GM12873 (cell line): Measurements from ENCODE around the gene PTPRR.

Experiments used
- CTCF ChIP-seq: IDR thresholded peaks from 2 replicates; pipeline ENCODE4 v1.5.1; 2012; ENCODE audit warnings: low read depth, mild to moderate bottlenecking, moderate library complexity, low read length, control low read depth; ENCODE audit not compliant: insufficient read depth; ENCODE audit errors: missing control alignments

PTPRR gene

DNA sequence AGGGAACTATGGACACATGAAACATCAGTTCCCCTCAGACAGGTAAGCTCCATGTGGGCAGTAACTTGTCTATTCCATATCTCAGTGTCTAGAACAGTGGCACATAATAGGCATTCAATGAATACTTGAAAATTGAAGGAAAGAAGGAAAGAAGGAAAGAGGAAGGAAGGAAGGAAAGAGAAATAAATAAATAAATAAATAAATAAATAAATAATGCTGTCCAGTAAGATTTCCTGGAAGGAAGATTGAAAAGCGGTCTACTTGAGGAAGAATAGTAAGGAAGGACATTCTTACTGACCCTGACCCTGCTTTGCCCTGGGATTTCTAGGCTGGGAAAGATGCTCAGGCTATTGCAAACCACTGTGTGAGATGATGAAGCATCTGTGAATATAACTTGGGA lies 91.5 kb downstream of the PTPRR start:
- TF ChIP-seq CTCF, result no peak

DNA sequence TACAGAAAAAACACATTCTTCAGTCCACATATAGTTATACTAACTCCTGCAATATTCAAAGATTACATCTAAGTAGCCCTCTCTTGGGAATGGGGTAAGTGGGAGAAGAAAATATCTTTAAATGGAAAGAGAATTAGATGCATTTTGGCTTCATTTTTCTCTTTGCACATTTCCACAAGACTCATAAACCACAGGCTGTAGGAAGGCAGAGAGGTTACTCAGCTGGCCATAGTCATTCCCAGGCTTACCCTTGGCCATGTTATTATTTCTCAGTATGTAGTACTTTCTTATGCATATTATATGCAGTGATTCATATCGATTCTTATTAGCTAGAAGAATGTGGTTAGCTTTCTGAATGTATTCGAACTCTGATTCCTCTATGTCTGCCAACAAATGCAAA lies 92.2 kb downstream of the PTPRR start:
- no peak for TF ChIP-seq CTCF

DNA sequence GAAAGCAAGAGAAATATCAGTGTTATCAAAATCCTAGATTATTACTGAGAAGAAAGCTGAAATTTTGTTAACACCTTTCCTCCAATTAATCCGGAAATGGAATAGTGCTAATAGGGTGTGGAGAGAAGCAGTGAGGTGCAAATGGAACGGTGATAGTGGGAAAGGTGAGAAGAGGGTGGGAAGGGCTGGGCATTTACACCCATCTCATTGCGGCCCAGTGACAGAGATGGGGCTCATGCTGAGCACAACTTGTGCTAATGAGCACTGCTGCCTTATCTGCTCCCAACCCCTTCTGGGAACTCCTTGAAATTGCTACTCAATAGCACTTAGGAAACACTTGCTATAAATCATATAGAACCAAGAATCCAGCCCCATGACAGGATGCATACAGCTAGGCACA lies 94.4 kb downstream of the PTPRR start:
- TF ChIP-seq CTCF, result no peak

- no peak for TF ChIP-seq CTCF
Observed at GRCh38 chr12:70824511-70824910, 96.0 kb downstream of the PTPRR start.

- TF ChIP-seq CTCF, result no peak
Observed at GRCh38 chr12:70823182-70823976, 97.2 kb downstream of the PTPRR start.

GRCh38 chr12:70822412-70822811 lies 98.1 kb downstream of the PTPRR start:
- no peak for TF ChIP-seq CTCF

DNA sequence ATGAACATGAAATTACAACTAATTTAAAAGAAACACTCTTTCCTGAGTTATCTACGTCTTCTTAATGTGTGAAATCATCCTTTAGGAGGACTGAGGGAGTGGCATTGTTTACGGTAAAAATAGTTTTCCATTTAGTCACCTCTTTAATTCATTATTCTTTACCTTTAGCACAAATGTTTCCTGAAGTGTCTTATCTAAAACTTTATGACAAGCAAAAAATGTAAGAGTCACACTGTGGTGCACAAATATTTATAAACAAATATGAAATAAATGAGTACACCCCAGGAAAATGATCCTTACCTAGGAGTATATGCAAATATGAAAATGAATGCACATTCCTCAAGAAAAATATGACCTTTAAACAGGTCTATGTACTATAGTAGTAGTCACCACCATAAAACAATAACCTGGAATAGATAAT lies 104.6 kb downstream of the PTPRR start:
- TF ChIP-seq CTCF, result no peak
